IPS-NIHi11 (cell line): ENCODE measurements around the gene KRT76.

Source experiments
- DNase-seq: peaks from one replicate; pipeline ENCODE4 v3.0.0; 2012; ENCODE audit warnings: mixed read lengths, low spot score

The KRT76 gene

GRCh38 chr12:52776913-52777395, at the start of gene KRT76:
TSS of gene KRT76 (minus strand) at chr12:52777345. CDS start at chr12:52777291, 54 bp downstream.
- DNase-seq, result no peak

- DNase-seq, result no peak
Measured at GRCh38 chr12:52825961-52826360, 48.8 kb upstream of the KRT76 start.

GRCh38 chr12:52824741-52825410, 47.7 kb upstream of the KRT76 start:
- no peak for DNase-seq

- DNase-seq, result no peak
Measured at GRCh38 chr12:52823761-52824450, 46.8 kb upstream of the KRT76 start.

- DNase-seq, result no peak
Measured at GRCh38 chr12:52822771-52823510, 45.8 kb upstream of the KRT76 start.

GRCh38 chr12:52821826-52822660, 44.9 kb upstream of the KRT76 start:
- DNase-seq, result no peak

- no peak for DNase-seq
Measured at GRCh38 chr12:52821071-52821730, 44.1 kb upstream of the KRT76 start.

- no peak for DNase-seq
Measured at GRCh38 chr12:52820521-52820920, 43.4 kb upstream of the KRT76 start.

GRCh38 chr12:52819731-52820510, 42.8 kb upstream of the KRT76 start:
- DNase-seq, result no peak

- DNase-seq, result no peak
Measured at GRCh38 chr12:52818887-52819420, 41.8 kb upstream of the KRT76 start.

GRCh38 chr12:52818388-52818787, 41.2 kb upstream of the KRT76 start:
- DNase-seq, result no peak

- no peak for DNase-seq
Measured at GRCh38 chr12:52817699-52818238, 40.6 kb upstream of the KRT76 start.

GRCh38 chr12:52817003-52817698, 40.0 kb upstream of the KRT76 start:
- DNase-seq, result no peak

- DNase-seq, result no peak
Measured at GRCh38 chr12:52815676-52816588, 38.8 kb upstream of the KRT76 start.

GRCh38 chr12:52815161-52815560, 38.0 kb upstream of the KRT76 start:
- no peak for DNase-seq

GRCh38 chr12:52814710-52815155, 37.6 kb upstream of the KRT76 start:
- no peak for DNase-seq

GRCh38 chr12:52813885-52814709, 37.0 kb upstream of the KRT76 start, which contains the start of gene KRT4:
TSS of gene KRT4 (minus strand) at chr12:52814116. CDS start at chr12:52814058, 58 bp downstream.
- no peak for DNase-seq
